CD4-positive, alpha-beta T cell (primary cell): Measurements from ENCODE around the gene MAP3K14. TPM values are rescaled to one million over a fixed set of nuclear protein-coding genes. Genes with fewer than 3 reads are reported as not detected.

ENCODE experiments used
- ATAC-seq: fragments of 200-7000 bp; cut with Tn5 transposase; one replicate; pipeline ENCODE4 v1.10.0; 2022; ENCODE audit warnings: mild to moderate bottlenecking; ENCODE audit not compliant: poor library complexity
- CTCF ChIA-PET: fragments of 350-600 bp; sonication (Branson Sonifier 250); formaldehyde crosslinking; loops from one replicate; lab custom pipeline; 2021; ENCODE audit warnings: antibody characterized with exemption, inconsistent platforms; lab: Charles Lee
- POLR2A ChIA-PET: fragments of 350-600 bp; sonication (Branson Sonifier 250); formaldehyde crosslinking; loops from one replicate; lab custom pipeline; 2021; ENCODE audit warnings: antibody characterized with exemption, inconsistent platforms; lab: Charles Lee
- DNase-seq, 14 experiments: peaks; one replicate each; pipeline ENCODE4 v3.0.0-alpha.2; 2013 to 2020; ENCODE audit warnings: mixed read lengths in 2 of 14
- H3K27ac ChIP-seq, 2 donors: one replicate each; pipeline versions ENCODE4 v1.5.1 to v1.7.0; 2013; ENCODE audit warnings: low read length in 2 of 2, low read depth in 1 of 2, mild to moderate bottlenecking in 1 of 2
- H3K27me3 ChIP-seq, 2 experiments: 1 replicate in 1 of 2; 2 replicates in 1 of 2; pipeline versions ENCODE4 v1.6.1 to v1.7.0; 2013; ENCODE audit warnings: low read length in 2 of 2, control low read depth in 1 of 2, mild to moderate bottlenecking in 1 of 2, moderate library complexity in 1 of 2; ENCODE audit not compliant: insufficient read depth in 2 of 2, control insufficient read depth in 1 of 2
- H3K36me3 ChIP-seq: one replicate; pipeline ENCODE4 v1.6.1; 2013; ENCODE audit warnings: low read length, control low read depth; ENCODE audit not compliant: insufficient read depth
- H3K4me1 ChIP-seq: one replicate; pipeline ENCODE4 v1.6.1; 2013; ENCODE audit warnings: low read length, control low read depth; ENCODE audit not compliant: insufficient read depth
- H3K4me3 ChIP-seq: one replicate; pipeline ENCODE4 v1.5.1; 2013; ENCODE audit warnings: mild to moderate bottlenecking, low read length, moderate library complexity
- H3K9me3 ChIP-seq, 2 experiments: 1 replicate in 1 of 2; 2 replicates in 1 of 2; pipeline versions ENCODE4 v1.6.1 to v1.7.0; 2013; ENCODE audit warnings: low read length in 2 of 2, mild to moderate bottlenecking in 2 of 2, control low read depth in 1 of 2, moderate library complexity in 1 of 2; ENCODE audit not compliant: control insufficient read depth in 1 of 2, insufficient read depth in 1 of 2
- H3K27ac Mint-ChIP-seq: one replicate; pipeline ENCODE4 v1.8.0; 2020; ENCODE audit warnings: mixed read lengths
- H3K27me3 Mint-ChIP-seq: one replicate; pipeline ENCODE4 v1.8.0; 2021; ENCODE audit warnings: mixed read lengths
- H3K36me3 Mint-ChIP-seq: one replicate; pipeline ENCODE4 v1.8.0; 2021; ENCODE audit warnings: low read depth, mixed read lengths
- H3K4me1 Mint-ChIP-seq: one replicate; pipeline ENCODE4 v1.8.0; 2021; ENCODE audit warnings: low read depth, mixed read lengths
- H3K4me3 Mint-ChIP-seq: one replicate; pipeline ENCODE4 v1.8.0; 2020; ENCODE audit warnings: mild to moderate bottlenecking, mixed read lengths
- H3K9me3 Mint-ChIP-seq: one replicate; pipeline ENCODE4 v1.8.0; 2020; ENCODE audit warnings: mixed read lengths
- CTCF ChIP-seq: fragments of 200-600 bp; IDR thresholded peaks from one replicate; pipeline ENCODE4 v1.8.0; 2022; ENCODE audit warnings: antibody characterized with exemption, mild to moderate bottlenecking
- intact Hi-C, 2 experiments: fragments of 100-400 bp; cut with DNase I in 1 of 2; cut with micrococcal nuclease in 1 of 2; formaldehyde crosslinking; loops; one replicate each; pipeline versions ENCODE4 v1.15.1 to v1.9.0; 2023 to 2025; cut with DNase I, micrococcal nuclease
- total RNA-seq, 174 experiments: library from RNA in 2 of 174; stranded (reverse) in 2 of 174; gene quantifications; one replicate each; pipeline ENCODE4 v1.2.3 and lab custom pipeline; 2021 to 2026

MAP3K14 gene
- total RNA-seq, 2 experiments from 2014 or later: 41.4 to 46.5 TPM

DNA sequence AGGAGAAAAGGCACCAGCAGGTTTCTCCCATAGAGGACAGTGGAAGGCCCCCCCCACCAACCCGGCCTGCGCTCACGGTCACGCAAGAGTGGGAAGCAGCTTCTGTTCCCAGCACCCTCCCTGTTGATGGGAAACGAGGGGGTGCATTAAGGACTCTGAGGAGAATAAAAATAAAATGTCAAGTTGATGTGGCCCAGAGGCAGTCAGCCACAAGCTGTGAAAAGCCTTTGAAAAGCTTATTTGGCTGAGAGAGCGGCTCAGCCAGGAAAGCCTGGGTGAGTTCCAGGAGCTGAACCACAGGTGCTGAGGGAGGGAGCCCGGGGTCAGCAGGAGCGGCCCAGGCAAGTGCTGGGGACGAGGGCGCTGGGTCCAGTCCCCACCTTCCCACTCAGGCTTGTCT, 28.0 kb downstream of the MAP3K14 start:
- POLR2A ChIA-PET: interaction anchor here (0.9 kb wide), 1 partner anchor 40 kb away, joined by 3 read pairs; no protein-coding TSS in a partner anchor
- H3K36me3 ChIP-seq: peaks cover 69% of the 10 kb centered on the region
- no peaks in the 10 kb centered on the region for H3K27me3 Mint-ChIP-seq

DNA sequence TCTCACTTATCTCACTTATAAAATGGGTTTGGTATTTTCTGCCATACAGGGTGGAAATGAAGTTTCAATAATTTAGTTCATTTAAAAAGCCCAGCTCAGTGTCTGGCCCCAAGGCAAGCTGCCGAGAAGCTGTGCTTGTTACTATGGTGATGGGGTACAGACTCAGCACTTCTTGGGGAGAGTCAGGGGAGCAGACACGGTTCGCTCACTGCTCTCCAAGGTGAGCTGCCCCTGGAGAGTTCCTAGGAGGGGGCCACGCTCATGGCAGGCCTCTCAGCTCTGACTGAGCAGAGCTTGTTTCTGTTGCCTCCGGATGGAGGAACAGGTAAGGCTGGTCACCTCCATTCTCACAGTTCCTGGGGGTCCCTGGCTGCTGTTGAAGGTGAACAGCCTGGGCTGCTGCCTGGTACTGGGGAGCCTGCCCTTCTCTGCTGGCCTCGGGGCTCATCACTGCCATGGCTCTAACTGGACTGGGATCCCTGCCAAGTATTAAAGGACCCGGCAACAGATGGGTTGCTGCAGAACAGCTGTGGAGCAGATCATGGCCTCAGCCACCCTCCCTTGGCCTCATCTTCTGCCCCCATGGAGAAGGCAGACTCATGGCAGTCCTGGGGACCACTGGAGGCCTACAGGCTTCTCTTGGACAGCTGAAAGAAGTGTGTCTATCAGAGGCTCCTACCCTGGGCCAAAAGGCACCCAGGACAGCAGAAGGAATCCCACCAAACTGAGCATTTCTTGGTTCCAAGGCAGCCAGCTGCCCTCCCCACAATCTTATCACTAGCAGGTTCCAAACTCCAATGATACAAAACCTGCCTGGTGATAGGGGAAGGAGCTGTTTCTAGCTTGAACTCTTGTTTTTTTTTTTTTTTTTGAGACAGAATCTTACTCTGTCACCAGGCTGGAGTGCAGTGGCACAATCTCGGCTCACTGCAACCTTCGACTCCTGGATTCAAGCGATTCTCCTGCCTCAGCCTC, 29.0 kb downstream of the MAP3K14 start:
- Histone ChIP-seq H3K4me1 (peaks cover 12% of the 10 kb centered on the region), H3K4me3 (no peak overlapping the region), H3K36me3 (peaks cover 78% of the 10 kb centered on the region), H3K9me3 (no peaks in the 10 kb centered on the region), H3K27me3 (no peaks in the 10 kb centered on the region), H3K27ac (peak overlapping the region in 1 of 2 donors; percentile 42)
- Mint-ChIP-seq H3K36me3 (peaks cover 86% of the 10 kb centered on the region), H3K27me3 (no peaks in the 10 kb centered on the region), H3K9me3 (no peaks in the 10 kb centered on the region), H3K4me3 (no peak overlapping the region), H3K4me1 (peaks cover 11% of the 10 kb centered on the region), H3K27ac (peak overlapping the region; percentile 14)
- no peak for DNase-seq
- intact Hi-C loops: no loop called here
- no peak for ATAC-seq
- TF ChIP-seq CTCF: no peak
- ChIA-PET POLR2A (interaction anchor here (0.9 to 1.6 kb wide), 2 partner anchors 29 to 39 kb away, joined by 3 to 5 read pairs; partner anchors contain the start of gene MAP3K14), CTCF (interaction anchor here (3.2 kb wide), 1 partner anchor 10 kb away, joined by 10 read pairs; no protein-coding TSS in a partner anchor)

More for the DNA sequence above, 28.0 kb downstream of the MAP3K14 start:
- peaks cover 18% of the 10 kb centered on the region for H3K4me1 ChIP-seq
- H3K9me3 ChIP-seq: no peaks in the 10 kb centered on the region
- intact Hi-C loops: no loop called here
- Mint-ChIP-seq H3K36me3 (peaks cover 76% of the 10 kb centered on the region), H3K4me3 (no peak overlapping the region), H3K4me1 (peaks cover 21% of the 10 kb centered on the region), H3K9me3 (no peaks in the 10 kb centered on the region), H3K27ac (no peak overlapping the region)
- TF ChIP-seq CTCF: no peak
- no peak overlapping the region for H3K27ac ChIP-seq
- DNase-seq: no peak
- CTCF ChIA-PET: interaction anchor here (3.2 kb wide), 1 partner anchor 11 kb away, joined by 10 read pairs; no protein-coding TSS in a partner anchor
- H3K27me3 ChIP-seq: no peaks in the 10 kb centered on the region
- no peak for ATAC-seq
- H3K4me3 ChIP-seq: no peak overlapping the region

DNA sequence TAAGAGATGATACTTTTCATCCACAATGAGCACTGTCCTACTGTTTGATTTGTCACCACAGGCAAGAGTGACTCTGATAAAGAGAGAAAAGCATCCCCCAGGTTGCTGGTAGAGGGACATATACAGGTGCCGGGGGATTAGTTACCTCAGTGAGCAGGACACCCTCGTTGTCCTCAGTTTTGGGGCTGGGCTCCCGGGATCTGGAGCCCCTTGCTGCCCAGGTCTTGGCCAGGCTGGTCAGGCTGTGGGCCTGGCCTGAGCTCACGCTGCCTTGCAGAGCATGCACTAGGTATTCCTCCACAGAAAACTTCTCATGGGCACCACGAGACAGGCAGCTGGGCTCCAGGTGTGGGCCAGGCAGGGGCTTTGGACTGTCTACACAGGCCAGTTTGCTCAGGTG, 30.5 kb downstream of the MAP3K14 start:
- Mint-ChIP-seq H3K4me3 (no peak overlapping the region), H3K27ac (peak overlapping the region; percentile 4), H3K27me3 (no peaks in the 10 kb centered on the region), H3K36me3 (peaks cover 85% of the 10 kb centered on the region), H3K4me1 (peaks cover 4% of the 10 kb centered on the region), H3K9me3 (no peaks in the 10 kb centered on the region)
- ATAC-seq: no peak
- no peak for DNase-seq
- H3K9me3 ChIP-seq: no peaks in the 10 kb centered on the region
- no peak overlapping the region for H3K27ac ChIP-seq
- POLR2A ChIA-PET: interaction anchor here (0.9 to 1.6 kb wide), 2 partner anchors 31 to 38 kb away, joined by 3 to 5 read pairs; partner anchors contain the start of gene MAP3K14
- peaks cover 4% of the 10 kb centered on the region for H3K4me1 ChIP-seq
- H3K4me3 ChIP-seq: no peak overlapping the region
- CTCF ChIA-PET: interaction anchor here (3.2 kb wide), 1 partner anchor 9 kb away, joined by 10 read pairs; no protein-coding TSS in a partner anchor
- no peak for TF ChIP-seq CTCF
- H3K36me3 ChIP-seq: peaks cover 81% of the 10 kb centered on the region
- intact Hi-C loops: no loop called here
- no peaks in the 10 kb centered on the region for H3K27me3 ChIP-seq
